GM18951 (cell line): ENCODE results near the gene HINT1.
"Not testable (repeated sequence)": the region's sequence is repeated elsewhere in the genome, so short reads cannot be mapped to it uniquely, and the experiment has no call there.

Experiments
- POLR2A ChIP-seq: IDR thresholded peaks from 4 replicates; pipeline ENCODE4 v1.6.1; 2011; ENCODE audit warnings: mild to moderate bottlenecking; ENCODE audit not compliant: insufficient read length, insufficient read depth; ENCODE audit errors: extremely low read depth
- in situ Hi-C: fragments of 300-500 bp; cut with MboI; formaldehyde crosslinking; loops from one replicate; pipeline ENCODE4 v1.12.0; 2022; ENCODE audit warnings: low sequenced_read_pairs, mixed read lengths, inconsistent platforms; ENCODE audit not compliant: unreplicated experiment

Gene HINT1

GRCh38 chr5:131163276-131164119, 1.6 kb downstream of the HINT1 start:
- no peak for TF ChIP-seq POLR2A
- in situ Hi-C loops, result loop anchor here (5.0 to 10.0 kb wide), 2 partner anchors 111 to 219 kb away; no protein-coding TSS in a partner anchor

GRCh38 chr5:131160134-131160533, 4.9 kb downstream of the HINT1 start:
- in situ Hi-C loops, result loop anchor here (5.0 to 10.0 kb wide), 2 partner anchors 115 to 222 kb away; no protein-coding TSS in a partner anchor
- TF ChIP-seq POLR2A, result no peak

- no peak for TF ChIP-seq POLR2A
- in situ Hi-C loops, result no loop called here
Observed at GRCh38 chr5:131156957-131157356, 8.1 kb downstream of the HINT1 start.

- no peak for TF ChIP-seq POLR2A
- in situ Hi-C loops, result no loop called here
Observed at GRCh38 chr5:131156385-131156784, 8.7 kb downstream of the HINT1 start.

DNA sequence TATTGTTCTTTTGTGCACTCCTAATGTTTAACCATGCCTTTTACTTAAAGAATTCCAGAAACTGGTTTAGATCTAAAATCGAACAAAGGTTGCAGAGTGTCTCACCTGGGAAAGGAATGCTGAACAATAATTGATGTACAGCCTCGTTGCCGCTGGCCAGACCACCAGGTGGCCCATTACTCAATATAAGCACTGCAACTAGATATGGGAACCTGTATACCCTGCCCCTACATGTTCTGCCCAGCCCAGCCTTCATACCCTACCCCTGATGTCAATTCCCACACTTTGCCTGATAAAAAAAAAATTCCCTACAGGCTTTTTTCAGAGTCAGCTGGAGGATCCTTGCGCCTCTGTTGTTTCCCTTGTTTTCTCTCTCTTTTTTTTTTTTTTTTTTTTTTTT, 13.8 kb downstream of the HINT1 start:
- TF ChIP-seq POLR2A, result no peak
- in situ Hi-C loops, result no loop called here

DNA sequence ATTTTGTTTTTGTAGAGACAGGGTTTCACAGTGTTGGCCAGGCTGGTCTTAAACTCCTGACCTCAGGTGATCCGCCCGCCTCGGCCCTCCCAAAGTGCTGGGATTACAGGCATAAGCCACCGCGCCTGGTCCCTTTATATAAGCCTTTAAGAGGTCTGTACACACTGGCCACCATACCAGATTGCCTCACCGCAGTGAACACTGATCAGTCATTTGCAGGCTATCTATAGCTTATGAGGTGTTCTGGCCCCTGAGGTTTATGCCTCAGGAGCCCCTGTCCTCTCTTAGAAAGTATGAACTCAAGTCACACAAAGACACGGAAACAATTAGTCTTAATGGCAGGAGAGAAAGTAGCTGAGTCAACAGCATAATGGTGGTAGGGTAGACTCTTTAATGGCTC, 14.6 kb downstream of the HINT1 start:
- TF ChIP-seq POLR2A, result no peak
- in situ Hi-C loops, result no loop called here

GRCh38 chr5:131148835-131149234, 16.2 kb downstream of the HINT1 start:
- no peak for TF ChIP-seq POLR2A
- in situ Hi-C loops, result no loop called here

- no peak for TF ChIP-seq POLR2A
- in situ Hi-C loops, result no loop called here
Observed at GRCh38 chr5:131147258-131147657, 17.8 kb downstream of the HINT1 start.

DNA sequence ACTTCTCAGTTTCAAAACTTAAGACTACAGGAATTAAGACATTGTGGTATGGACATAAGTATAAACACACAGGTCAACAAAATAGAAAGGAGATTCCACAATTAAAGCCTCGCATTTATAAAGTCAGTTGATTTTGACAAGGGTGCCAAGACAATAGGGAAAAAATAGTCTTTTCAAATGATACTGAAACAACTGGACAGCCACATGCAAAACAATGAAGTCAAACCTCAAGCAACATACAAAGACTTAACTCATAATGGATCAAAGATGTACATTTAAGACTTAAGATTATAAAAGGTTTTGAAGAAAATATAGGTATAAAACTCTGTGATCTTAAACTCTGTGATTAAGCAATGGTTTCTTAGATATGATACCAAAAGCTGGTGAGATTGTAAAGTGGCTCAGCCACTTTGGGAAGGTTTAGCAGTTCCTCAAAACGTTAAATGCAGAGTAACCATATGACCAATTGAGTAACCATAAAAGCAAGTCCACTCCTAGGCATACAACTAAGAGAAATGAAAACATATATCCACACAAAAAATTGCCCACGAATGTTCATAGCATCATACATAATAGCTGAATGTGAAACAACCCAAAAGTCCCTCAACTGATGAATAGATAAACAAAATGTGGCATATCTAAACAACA, 22.0 kb downstream of the HINT1 start:
- TF ChIP-seq POLR2A, result no peak

GRCh38 chr5:131139321-131139720, 25.7 kb downstream of the HINT1 start:
- TF ChIP-seq POLR2A, result no peak
- in situ Hi-C loops, result no loop called here

More for the DNA sequence above, 22.0 kb downstream of the HINT1 start:
- in situ Hi-C loops, result no loop called here

GRCh38 chr5:131138406-131138805, 26.6 kb downstream of the HINT1 start:
- in situ Hi-C loops, result not testable (repeated sequence)

- in situ Hi-C loops, result not testable (repeated sequence)
Observed at GRCh38 chr5:131133091-131133490, 32.0 kb downstream of the HINT1 start.

DNA sequence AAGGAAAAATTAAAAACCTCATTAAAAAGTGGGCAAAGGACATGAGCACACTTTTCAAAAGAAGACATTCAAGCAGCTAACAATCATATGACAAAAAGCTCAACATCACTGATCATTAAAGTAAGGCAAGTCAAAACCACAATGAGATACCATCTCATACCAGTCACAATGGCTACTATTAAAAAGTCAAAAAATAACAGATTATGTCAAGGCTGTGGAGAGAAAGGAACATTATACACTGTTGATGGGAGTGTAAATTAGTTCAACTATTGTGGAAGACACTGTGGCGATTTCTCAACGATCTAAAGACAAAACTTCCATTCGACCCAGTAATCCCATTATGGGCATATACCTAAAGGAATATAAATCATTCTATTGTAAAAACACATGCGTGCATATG, 35.8 kb downstream of the HINT1 start:
- in situ Hi-C loops, result no loop called here
- no peak for TF ChIP-seq POLR2A

DNA sequence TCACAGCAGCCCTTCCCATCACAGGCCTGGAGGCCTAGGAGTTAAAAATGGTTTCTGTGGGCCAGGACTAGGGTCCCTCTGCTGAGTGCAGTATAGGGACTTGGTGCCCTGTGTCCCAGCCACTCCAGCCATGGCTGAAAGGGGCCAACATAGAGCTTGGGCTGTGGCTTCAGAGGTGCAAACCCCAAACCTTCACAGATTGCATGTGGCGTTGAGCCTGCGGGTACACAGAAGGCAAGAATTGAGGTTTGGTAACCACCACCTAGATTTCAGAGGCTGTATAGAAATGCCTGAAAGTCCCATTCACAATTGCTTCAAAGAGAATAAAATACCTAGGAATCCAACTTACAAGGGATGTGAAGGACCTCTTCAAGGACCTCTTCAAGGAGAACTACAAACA, 37.8 kb downstream of the HINT1 start:
- in situ Hi-C loops, result not testable (repeated sequence)
